ENCODE results near the gene SPTBN2.
A peak's percentile ranks its signal among the peaks of the same experiment; 100 is the strongest.

SPTBN2 gene

GRCh38 chr11:66721939-66722338 is 7.1 kb downstream of the SPTBN2 start:
- H3K4me2 ChIP-seq (ENCODE audit: insufficient read depth, low read length, poor library complexity, severe bottlenecking): no peak overlapping the region
- DNase-seq (ENCODE audit: low spot score): no peak

GRCh38 chr11:66720899-66721470 is 8.0 kb downstream of the SPTBN2 start:
- no peak overlapping the region for H3K27ac ChIP-seq (replicated peaks; ENCODE audit: low read length)
- no peak overlapping the region for H3K18ac ChIP-seq (ENCODE audit: low read length)
- H2BK120ac ChIP-seq (ENCODE audit: low read depth, low read length): no peak overlapping the region
- H2AK5ac ChIP-seq (ENCODE audit: low read depth, low read length): peak overlapping the region; percentile 84
- no peaks in the 10 kb centered on the region for H3K27me3 ChIP-seq (ENCODE audit: control insufficient read depth in 3 of 3, insufficient read depth in 3 of 3, low read depth in 1 of 3, low read length in 3 of 3)
- H4K91ac ChIP-seq (ENCODE audit: low read depth, low read length, poor library complexity): no peak overlapping the region
- peaks cover 9 to 39% of the 10 kb centered on the region in 2 donors for H3K4me1 ChIP-seq (ENCODE audit: control insufficient read depth in 2 of 2, insufficient read depth in 1 of 2, low read depth in 1 of 2, low read length in 2 of 2)
- DNase-seq (ENCODE audit: low spot score): no peak
- no peak overlapping the region for H2BK5ac ChIP-seq (ENCODE audit: low read length)
- WGBS, 2 donors (ENCODE audit: extremely low coverage in 2 of 2, insufficient read length in 2 of 2, insufficient replicate concordance in 1 of 2): no CpG with 5 or more reads among the region's 13 CpGs
- H3K23ac ChIP-seq (ENCODE audit: low read depth, low read length, poor library complexity): no peak overlapping the region
- no peaks in the 10 kb centered on the region for H3K9me3 ChIP-seq (replicated peaks in 1 of 2; ENCODE audit: control insufficient read depth in 2 of 2, insufficient read depth in 1 of 2, low read depth in 1 of 2, low read length in 2 of 2)
- no peak overlapping the region for H3K4me2 ChIP-seq (ENCODE audit: insufficient read depth, low read length, poor library complexity, severe bottlenecking)
- no peak overlapping the region for H3K4ac ChIP-seq (ENCODE audit: low read length)
- H2BK12ac ChIP-seq (ENCODE audit: low read length): no peak overlapping the region
- peak overlapping the region; percentile 59 for H3K14ac ChIP-seq (ENCODE audit: low read length)
- H2BK15ac ChIP-seq (ENCODE audit: low read length): no peak overlapping the region
- H3K4me3 ChIP-seq (ENCODE audit: low read length in 2 of 2): no peak overlapping the region
- peaks cover 4% of the 10 kb centered on the region for H3K79me1 ChIP-seq (ENCODE audit: low read depth, low read length)
- peaks cover 9 to 42% of the 10 kb centered on the region in 2 donors for H3K36me3 ChIP-seq (replicated peaks in 1 of 2; ENCODE audit: control insufficient read depth in 2 of 2, insufficient read depth in 2 of 2, low read length in 2 of 2)
- no peak overlapping the region for H2AFZ ChIP-seq (ENCODE audit: low read length)
- no peak overlapping the region for H4K8ac ChIP-seq (ENCODE audit: low read depth, low read length)
- H3K9ac ChIP-seq (ENCODE audit: low read depth, low read length, poor library complexity): peak overlapping the region; percentile 55

More at GRCh38 chr11:66721939-66722338, 7.1 kb downstream of the SPTBN2 start:
- Histone ChIP-seq H3K9me3 (replicated peaks in 1 of 2; ENCODE audit: control insufficient read depth in 2 of 2, insufficient read depth in 1 of 2, low read depth in 1 of 2, low read length in 2 of 2) (no peaks in the 10 kb centered on the region), H3K4me1 (ENCODE audit: control insufficient read depth in 2 of 2, insufficient read depth in 1 of 2, low read depth in 1 of 2, low read length in 2 of 2) (peaks cover 11 to 45% of the 10 kb centered on the region in 2 donors), H2BK120ac (ENCODE audit: low read depth, low read length) (no peak overlapping the region), H3K18ac (ENCODE audit: low read length) (no peak overlapping the region), H3K36me3 (replicated peaks in 1 of 2; ENCODE audit: control insufficient read depth in 2 of 2, insufficient read depth in 2 of 2, low read length in 2 of 2) (peaks cover 9 to 38% of the 10 kb centered on the region in 2 donors), H3K27ac (replicated peaks; ENCODE audit: low read length) (no peak overlapping the region), H3K4ac (ENCODE audit: low read length) (no peak overlapping the region), H3K14ac (ENCODE audit: low read length) (no peak overlapping the region), H4K8ac (ENCODE audit: low read depth, low read length) (no peak overlapping the region), H3K27me3 (ENCODE audit: control insufficient read depth in 3 of 3, insufficient read depth in 3 of 3, low read depth in 1 of 3, low read length in 3 of 3) (peaks cover 0 to 6% (median 3%) of the 10 kb centered on the region in 3 experiments), H4K91ac (ENCODE audit: low read depth, low read length, poor library complexity) (no peak overlapping the region), H2AK5ac (ENCODE audit: low read depth, low read length) (no peak overlapping the region), H3K9ac (ENCODE audit: low read depth, low read length, poor library complexity) (no peak overlapping the region), H2BK15ac (ENCODE audit: low read length) (no peak overlapping the region), H3K23ac (ENCODE audit: low read depth, low read length, poor library complexity) (no peak overlapping the region), H2BK5ac (ENCODE audit: low read length) (no peak overlapping the region), H3K79me1 (ENCODE audit: low read depth, low read length) (peaks cover 4% of the 10 kb centered on the region), H2BK12ac (ENCODE audit: low read length) (no peak overlapping the region), H2AFZ (ENCODE audit: low read length) (no peak overlapping the region), H3K4me3 (ENCODE audit: low read length in 2 of 2) (no peak overlapping the region)
- WGBS, 2 donors (ENCODE audit: extremely low coverage in 2 of 2, insufficient read length in 2 of 2, insufficient replicate concordance in 1 of 2): no CpG with 5 or more reads among the region's 9 CpGs

GRCh38 chr11:66720223-66720898 is 8.7 kb downstream of the SPTBN2 start:
- no CpG with 5 or more reads among the region's 15 CpGs for WGBS, 2 donors (ENCODE audit: extremely low coverage in 2 of 2, insufficient read length in 2 of 2, insufficient replicate concordance in 1 of 2)
- no peak overlapping the region for H2BK12ac ChIP-seq (ENCODE audit: low read length)
- H3K27me3 ChIP-seq (ENCODE audit: control insufficient read depth in 3 of 3, insufficient read depth in 3 of 3, low read depth in 1 of 3, low read length in 3 of 3): no peaks in the 10 kb centered on the region
- H2AFZ ChIP-seq (ENCODE audit: low read length): no peak overlapping the region
- no peak overlapping the region for H3K4me2 ChIP-seq (ENCODE audit: insufficient read depth, low read length, poor library complexity, severe bottlenecking)
- peaks cover 9 to 48% of the 10 kb centered on the region in 2 donors for H3K36me3 ChIP-seq (replicated peaks in 1 of 2; ENCODE audit: control insufficient read depth in 2 of 2, insufficient read depth in 2 of 2, low read length in 2 of 2)
- H3K27ac ChIP-seq (replicated peaks; ENCODE audit: low read length): peak overlapping the region; percentile 14
- H3K4me1 ChIP-seq (ENCODE audit: control insufficient read depth in 2 of 2, insufficient read depth in 1 of 2, low read depth in 1 of 2, low read length in 2 of 2): peaks cover 9 to 35% of the 10 kb centered on the region in 2 donors
- H3K23ac ChIP-seq (ENCODE audit: low read depth, low read length, poor library complexity): no peak overlapping the region
- no peak overlapping the region for H2BK5ac ChIP-seq (ENCODE audit: low read length)
- no peak overlapping the region for H3K4ac ChIP-seq (ENCODE audit: low read length)
- peaks cover 4% of the 10 kb centered on the region for H3K79me1 ChIP-seq (ENCODE audit: low read depth, low read length)
- no peak overlapping the region for H3K14ac ChIP-seq (ENCODE audit: low read length)
- H2AK5ac ChIP-seq (ENCODE audit: low read depth, low read length): no peak overlapping the region
- no peak overlapping the region for H4K8ac ChIP-seq (ENCODE audit: low read depth, low read length)
- no peak overlapping the region for H2BK15ac ChIP-seq (ENCODE audit: low read length)
- H3K9me3 ChIP-seq (replicated peaks in 1 of 2; ENCODE audit: control insufficient read depth in 2 of 2, insufficient read depth in 1 of 2, low read depth in 1 of 2, low read length in 2 of 2): no peaks in the 10 kb centered on the region
- no peak overlapping the region for H3K9ac ChIP-seq (ENCODE audit: low read depth, low read length, poor library complexity)
- no peak overlapping the region for H4K91ac ChIP-seq (ENCODE audit: low read depth, low read length, poor library complexity)
- no peak overlapping the region for H2BK120ac ChIP-seq (ENCODE audit: low read depth, low read length)
- peak; percentile 69 for DNase-seq (ENCODE audit: low spot score)
- H3K18ac ChIP-seq (ENCODE audit: low read length): peak overlapping the region; percentile 49
- no peak overlapping the region for H3K4me3 ChIP-seq (ENCODE audit: low read length in 2 of 2)

GRCh38 chr11:66719111-66719872 is 9.7 kb downstream of the SPTBN2 start:
- H3K4me1 ChIP-seq (ENCODE audit: control insufficient read depth in 2 of 2, insufficient read depth in 1 of 2, low read depth in 1 of 2, low read length in 2 of 2): peaks cover 9 to 32% of the 10 kb centered on the region in 2 donors
- no peak overlapping the region for H3K27ac ChIP-seq (replicated peaks; ENCODE audit: low read length)
- peak overlapping the region in 1 of 2 donors; percentile 27 for H3K4me3 ChIP-seq (ENCODE audit: low read length in 2 of 2)
- no peak for DNase-seq (ENCODE audit: low spot score)
- no CpG with 5 or more reads among the region's 8 CpGs for WGBS, 2 donors (ENCODE audit: extremely low coverage in 2 of 2, insufficient read length in 2 of 2, insufficient replicate concordance in 1 of 2)
- H3K23ac ChIP-seq (ENCODE audit: low read depth, low read length, poor library complexity): no peak overlapping the region
- no peak overlapping the region for H3K4me2 ChIP-seq (ENCODE audit: insufficient read depth, low read length, poor library complexity, severe bottlenecking)
- no peaks in the 10 kb centered on the region for H3K27me3 ChIP-seq (ENCODE audit: control insufficient read depth in 3 of 3, insufficient read depth in 3 of 3, low read depth in 1 of 3, low read length in 3 of 3)
- no peaks in the 10 kb centered on the region for H3K9me3 ChIP-seq (replicated peaks in 1 of 2; ENCODE audit: control insufficient read depth in 2 of 2, insufficient read depth in 1 of 2, low read depth in 1 of 2, low read length in 2 of 2)
- peaks cover 18 to 55% of the 10 kb centered on the region in 2 donors for H3K36me3 ChIP-seq (replicated peaks in 1 of 2; ENCODE audit: control insufficient read depth in 2 of 2, insufficient read depth in 2 of 2, low read length in 2 of 2)
- H4K91ac ChIP-seq (ENCODE audit: low read depth, low read length, poor library complexity): no peak overlapping the region
- H3K14ac ChIP-seq (ENCODE audit: low read length): no peak overlapping the region
- H3K79me1 ChIP-seq (ENCODE audit: low read depth, low read length): peaks cover 4% of the 10 kb centered on the region
- no peak overlapping the region for H3K4ac ChIP-seq (ENCODE audit: low read length)
- no peak overlapping the region for H2BK15ac ChIP-seq (ENCODE audit: low read length)
- H2AFZ ChIP-seq (ENCODE audit: low read length): no peak overlapping the region
- peak overlapping the region; percentile 72 for H2AK5ac ChIP-seq (ENCODE audit: low read depth, low read length)
- H2BK120ac ChIP-seq (ENCODE audit: low read depth, low read length): no peak overlapping the region
- H3K9ac ChIP-seq (ENCODE audit: low read depth, low read length, poor library complexity): no peak overlapping the region
- no peak overlapping the region for H2BK12ac ChIP-seq (ENCODE audit: low read length)
- no peak overlapping the region for H2BK5ac ChIP-seq (ENCODE audit: low read length)
- no peak overlapping the region for H4K8ac ChIP-seq (ENCODE audit: low read depth, low read length)
- peak overlapping the region; percentile 80 for H3K18ac ChIP-seq (ENCODE audit: low read length)

Measured in neuronal stem cell (in vitro differentiated cells).